SK-N-SH (cell line): ENCODE results near the gene TASP1.

ENCODE experiments used
- CTCF ChIP-seq: fragments of 200-600 bp; sonication (generic); IDR thresholded peaks from 2 replicates; pipeline ENCODE4 v1.6.1; 2017; ENCODE audit warnings: antibody characterized with exemption, mild to moderate bottlenecking, moderate library complexity
- EZH2phosphoT487 ChIP-seq: fragments of 200-600 bp; sonication (generic); IDR thresholded peaks from 2 replicates; pipeline ENCODE4 v1.6.1; 2017; ENCODE audit warnings: low read depth, mixed run types, mild to moderate bottlenecking, antibody characterized with exemption, moderate library complexity, borderline replicate concordance
- MAX ChIP-seq: IDR thresholded peaks from 2 replicates; pipeline ENCODE4 v1.4.0; 2012; ENCODE audit warnings: low read depth
- MEF2A ChIP-seq: IDR thresholded peaks from 2 replicates; pipeline ENCODE4 v1.4.0; 2012; ENCODE audit warnings: low read depth, borderline replicate concordance
- MXI1 ChIP-seq: IDR thresholded peaks from 2 replicates; pipeline ENCODE4 v1.6.1; 2012; ENCODE audit warnings: mild to moderate bottlenecking, low read depth, low read length, improper control_type of control experiment
- RAD21 ChIP-seq: IDR thresholded peaks from 2 replicates; pipeline ENCODE4 v1.6.1; 2012; ENCODE audit warnings: mild to moderate bottlenecking, low read length
- RFX5 ChIP-seq: IDR thresholded peaks from 2 replicates; pipeline ENCODE4 v1.6.1; 2012; ENCODE audit warnings: mild to moderate bottlenecking, improper control_type of control experiment, low read length
- SIN3A ChIP-seq: IDR thresholded peaks from 2 replicates; pipeline ENCODE4 v1.6.1; 2012; ENCODE audit warnings: low read depth, mild to moderate bottlenecking, low read length, moderate library complexity, borderline replicate concordance
- TCF12 ChIP-seq: IDR thresholded peaks from 2 replicates; pipeline ENCODE4 v1.4.0; 2012
- YY1 ChIP-seq: IDR thresholded peaks from 2 replicates; pipeline ENCODE4 v1.4.0; 2012; ENCODE audit warnings: low read depth, mild to moderate bottlenecking
- ZBTB33 ChIP-seq: IDR thresholded peaks from 2 replicates; pipeline ENCODE4 v1.4.0; 2012; ENCODE audit warnings: low read depth, borderline replicate concordance

GRCh38 chr20:13677241-13677640 is 38.5 kb upstream of the TASP1 start:
- TF ChIP-seq RAD21 (no peak), RFX5 (no peak), YY1 (no peak), ZBTB33 (no peak), SIN3A (no peak), MEF2A (no peak), CTCF (no peak), EZH2phosphoT487 (no peak), TCF12 (no peak), MXI1 (no peak), MAX (no peak)
